Astrocyte (in vitro differentiated cells and primary cell): ENCODE measurements around the gene MESD. TPM values are rescaled to one million over a fixed set of nuclear protein-coding genes. Genes with fewer than 3 reads are reported as not detected.
A peak's percentile ranks its signal among the peaks of the same experiment; 100 is the strongest.

ENCODE experiments used
- DNase-seq: peaks from one replicate; pipeline ENCODE4 v3.0.0-alpha.2; 2010; ENCODE audit warnings: low read depth
- FAIRE-seq: peaks from 2 replicates; lab custom pipeline; 2011; peaks lifted over from hg19 to GRCh38; lab: Jason Lieb, UNC
- H2AFZ ChIP-seq: 2 replicates; pipeline ENCODE4 v1.6.0; 2012; ENCODE audit warnings: low read depth, low read length, inconsistent platforms
- H3K27ac ChIP-seq: 2 replicates; pipeline ENCODE4 v1.5.1; 2011; ENCODE audit warnings: low read depth, low read length, inconsistent platforms
- H3K27me3 ChIP-seq: 2 replicates; pipeline ENCODE4 v1.6.0; 2011; ENCODE audit warnings: low read length, inconsistent platforms; ENCODE audit not compliant: insufficient read depth
- H3K36me3 ChIP-seq: 2 replicates; pipeline ENCODE4 v1.5.1; 2011; ENCODE audit warnings: low read length, inconsistent platforms; ENCODE audit not compliant: insufficient read depth
- H3K4me1 ChIP-seq: 2 replicates; pipeline ENCODE4 v1.5.1; 2011; ENCODE audit warnings: low read length, inconsistent platforms; ENCODE audit not compliant: insufficient read depth
- H3K4me2 ChIP-seq: 2 replicates; pipeline ENCODE4 v1.6.0; 2012; ENCODE audit warnings: low read length, inconsistent platforms
- H3K4me3 ChIP-seq: 2 replicates; pipeline ENCODE4 v1.5.1; 2011; ENCODE audit warnings: low read depth, mild to moderate bottlenecking, low read length, inconsistent platforms; ENCODE audit not compliant: insufficient read depth
- H3K79me2 ChIP-seq: 2 replicates; pipeline ENCODE4 v1.6.0; 2012; ENCODE audit warnings: mild to moderate bottlenecking, low read length, inconsistent platforms; ENCODE audit not compliant: insufficient read depth
- H3K9ac ChIP-seq: 2 replicates; pipeline ENCODE4 v1.6.0; 2012; ENCODE audit warnings: mild to moderate bottlenecking, low read length, inconsistent platforms
- H3K9me3 ChIP-seq: 2 replicates; pipeline ENCODE4 v1.5.1; 2012; ENCODE audit warnings: low read depth, mild to moderate bottlenecking, low read length, inconsistent platforms; ENCODE audit not compliant: insufficient read depth
- H4K20me1 ChIP-seq: 2 replicates; pipeline ENCODE4 v1.6.0; 2012; ENCODE audit warnings: low read length, inconsistent platforms; ENCODE audit not compliant: insufficient read depth
- H3K27ac Mint-ChIP-seq: one replicate; pipeline ENCODE4 v1.8.0; 2021; ENCODE audit warnings: mild to moderate bottlenecking, mixed read lengths; ENCODE audit not compliant: unreplicated experiment
- H3K27me3 Mint-ChIP-seq: one replicate; pipeline ENCODE4 v1.8.0; 2021; ENCODE audit warnings: low read depth, mixed read lengths; ENCODE audit not compliant: unreplicated experiment
- H3K36me3 Mint-ChIP-seq: one replicate; pipeline ENCODE4 v1.8.0; 2021; ENCODE audit warnings: low read depth, mixed read lengths; ENCODE audit not compliant: unreplicated experiment
- H3K4me1 Mint-ChIP-seq: one replicate; pipeline ENCODE4 v1.8.0; 2021; ENCODE audit warnings: low read depth, mixed read lengths; ENCODE audit not compliant: unreplicated experiment
- H3K4me3 Mint-ChIP-seq: one replicate; pipeline ENCODE4 v1.8.0; 2021; ENCODE audit warnings: mild to moderate bottlenecking, moderate library complexity, mixed read lengths; ENCODE audit not compliant: unreplicated experiment
- H3K9me3 Mint-ChIP-seq: one replicate; pipeline ENCODE4 v1.8.0; 2021; ENCODE audit warnings: mild to moderate bottlenecking, mixed read lengths; ENCODE audit not compliant: unreplicated experiment
- CTCF ChIP-seq: IDR thresholded peaks from 2 replicates; pipeline ENCODE4 v1.5.1; 2011; ENCODE audit warnings: low read depth, mild to moderate bottlenecking, inconsistent platforms, low read length, moderate library complexity; ENCODE audit not compliant: insufficient read depth
- EZH2 ChIP-seq: IDR thresholded peaks from 2 replicates; pipeline ENCODE4 v1.6.1; 2012; ENCODE audit warnings: mild to moderate bottlenecking, low read length, inconsistent platforms; ENCODE audit not compliant: insufficient read depth
- total RNA-seq: library from RNA; stranded (reverse); gene quantifications from 2 replicates; pipeline ENCODE4 v1.2.1, GENCODE V29; 2021

Gene MESD
- total RNA-seq, 1 donor from 2014 or later: 33.1 TPM

GRCh38 chr15:80970658-80971057 lies 19.0 kb downstream of the MESD start:
- Histone ChIP-seq H4K20me1 (peaks cover 38% of the 10 kb centered on the region), H3K4me1 (peaks cover 8% of the 10 kb centered on the region), H3K4me2 (no peak overlapping the region), H3K27me3 (no peaks in the 10 kb centered on the region), H3K9me3 (no peaks in the 10 kb centered on the region), H2AFZ (no peak overlapping the region), H3K9ac (no peak overlapping the region), H3K79me2 (peaks cover 11% of the 10 kb centered on the region), H3K4me3 (no peak overlapping the region), H3K36me3 (peaks cover 3% of the 10 kb centered on the region), H3K27ac (no peak overlapping the region)
- Mint-ChIP-seq H3K4me1 (peaks cover 14% of the 10 kb centered on the region), H3K27ac (no peak overlapping the region), H3K36me3 (peaks cover 4% of the 10 kb centered on the region), H3K9me3 (no peaks in the 10 kb centered on the region), H3K4me3 (no peak overlapping the region), H3K27me3 (no peaks in the 10 kb centered on the region)
- DNase-seq (no peak), FAIRE-seq (no peak)
- no peak for TF ChIP-seq EZH2
- TF ChIP-seq CTCF: no peak

GRCh38 chr15:80970018-80970657 lies 19.5 kb downstream of the MESD start:
- Mint-ChIP-seq H3K4me3 (no peak overlapping the region), H3K27ac (no peak overlapping the region), H3K36me3 (peaks cover 8% of the 10 kb centered on the region), H3K9me3 (peaks cover under 1% of the 10 kb centered on the region), H3K27me3 (no peaks in the 10 kb centered on the region), H3K4me1 (peaks cover 14% of the 10 kb centered on the region)
- H4K20me1 ChIP-seq: peaks cover 35% of the 10 kb centered on the region
- peaks cover 6% of the 10 kb centered on the region for H3K79me2 ChIP-seq
- H3K4me3 ChIP-seq: no peak overlapping the region
- FAIRE-seq (peak; percentile 29), DNase-seq (no peak)
- H2AFZ ChIP-seq: no peak overlapping the region
- H3K9me3 ChIP-seq: no peaks in the 10 kb centered on the region
- no peaks in the 10 kb centered on the region for H3K27me3 ChIP-seq
- TF ChIP-seq EZH2 (no peak), CTCF (peak; percentile 76)
- no peak overlapping the region for H3K9ac ChIP-seq
- H3K36me3 ChIP-seq: peaks cover 3% of the 10 kb centered on the region
- H3K27ac ChIP-seq: no peak overlapping the region
- H3K4me2 ChIP-seq: no peak overlapping the region
- peaks cover 8% of the 10 kb centered on the region for H3K4me1 ChIP-seq

- Histone ChIP-seq H3K9me3 (no peaks in the 10 kb centered on the region), H3K4me1 (peaks cover 8% of the 10 kb centered on the region), H3K27me3 (no peaks in the 10 kb centered on the region), H3K9ac (no peak overlapping the region), H3K4me2 (no peak overlapping the region), H2AFZ (no peak overlapping the region), H4K20me1 (peaks cover 31% of the 10 kb centered on the region), H3K27ac (no peak overlapping the region), H3K4me3 (no peak overlapping the region), H3K36me3 (peaks cover 3% of the 10 kb centered on the region), H3K79me2 (peaks cover 6% of the 10 kb centered on the region)
- Mint-ChIP-seq H3K27me3 (no peaks in the 10 kb centered on the region), H3K4me3 (no peak overlapping the region), H3K9me3 (peaks cover 8% of the 10 kb centered on the region), H3K4me1 (peaks cover 14% of the 10 kb centered on the region), H3K27ac (no peak overlapping the region), H3K36me3 (peaks cover 10% of the 10 kb centered on the region)
- FAIRE-seq (no peak), DNase-seq (no peak)
- no peak for TF ChIP-seq CTCF
- TF ChIP-seq EZH2: no peak
These were observed 20.3 kb downstream of the MESD start for GRCh38 chr15:80969316-80969715.
